Ramos (cell line): ENCODE results near the gene MYPOP.
"Not testable (repeated sequence)": the region's sequence is repeated elsewhere in the genome, so short reads cannot be mapped to it uniquely, and the experiment has no call there.

Source experiments
- in situ Hi-C: fragments of 300-500 bp; cut with MboI; formaldehyde crosslinking; loops from one replicate; pipeline ENCODE4 v1.14.3; 2022; ENCODE audit warnings: low sequenced_read_pairs; ENCODE audit not compliant: unreplicated experiment

MYPOP gene

GRCh38 chr19:45911291-45911690 is 8.9 kb upstream of the MYPOP start:
- in situ Hi-C loops: no loop called here

DNA sequence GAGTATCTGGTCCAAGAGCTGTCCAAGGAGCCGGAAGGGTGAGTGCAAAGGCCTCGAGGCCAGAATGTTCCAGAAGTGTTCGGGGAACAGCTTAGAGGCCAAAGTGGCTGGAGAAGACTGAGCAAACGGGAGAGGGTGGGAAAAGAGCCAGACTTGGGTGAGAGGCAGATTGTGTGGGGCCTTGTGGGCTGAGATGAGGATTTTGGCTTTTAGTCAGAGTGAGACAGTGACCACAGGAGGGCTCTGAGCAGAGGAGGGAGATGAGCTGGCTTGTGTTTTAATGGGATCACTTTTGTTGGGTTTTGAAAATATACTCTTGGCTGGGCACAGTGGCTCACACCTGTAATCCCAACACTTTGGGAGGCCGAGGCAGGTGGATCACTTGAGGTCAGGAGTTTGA is 6.5 kb upstream of the MYPOP start:
- in situ Hi-C loops: no loop called here

DNA sequence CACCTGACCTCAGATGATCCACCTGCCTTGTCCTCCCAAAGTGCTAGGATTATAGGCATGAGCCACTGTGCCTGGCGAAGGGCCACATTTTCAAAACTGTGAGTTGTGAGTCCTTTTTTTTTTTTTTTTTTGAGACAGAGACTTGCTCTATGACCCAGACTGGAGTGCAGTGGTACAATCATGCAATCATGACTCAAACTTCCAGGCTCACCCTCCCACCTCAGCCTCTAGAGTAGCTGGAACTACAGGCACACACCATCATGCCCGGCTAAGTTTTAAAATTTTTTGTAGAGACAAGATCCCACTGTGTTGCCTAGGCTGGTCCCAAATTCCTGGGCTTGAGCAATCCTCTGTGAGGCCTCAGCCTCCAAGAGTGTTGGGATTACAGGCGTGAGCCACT is 3.8 kb upstream of the MYPOP start:
- in situ Hi-C loops: no loop called here

- in situ Hi-C loops: no loop called here
Measured at GRCh38 chr19:45905011-45905410, 2.6 kb upstream of the MYPOP start.

- in situ Hi-C loops: no loop called here
Measured at GRCh38 chr19:45902651-45903625, 525 bp upstream of the MYPOP start.

DNA sequence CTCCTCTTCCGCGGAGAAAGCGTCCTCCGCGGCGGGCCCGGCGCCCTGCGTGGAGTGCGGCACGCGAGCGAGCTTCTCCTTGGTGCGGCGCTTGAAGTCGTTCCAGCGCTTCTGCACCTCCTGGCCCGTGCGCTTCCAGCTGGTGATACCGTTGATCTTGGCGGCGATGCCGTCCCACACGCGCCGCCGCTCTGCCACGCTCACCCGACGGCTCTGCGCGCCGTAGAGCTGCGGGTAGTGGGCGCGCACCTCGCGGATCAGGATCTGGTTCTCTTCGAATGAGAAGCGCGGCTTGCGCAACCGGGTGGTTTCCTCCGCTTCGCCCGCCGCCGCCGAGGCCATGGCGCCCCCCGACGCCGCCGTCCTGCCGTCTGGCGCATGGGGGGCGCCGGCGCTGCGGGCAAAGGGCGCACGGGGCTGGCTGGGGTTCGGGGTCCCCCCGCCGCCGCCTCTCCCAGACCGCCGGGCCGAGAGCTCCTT is 941 bp downstream of the MYPOP start:
- in situ Hi-C loops: no loop called here

DNA sequence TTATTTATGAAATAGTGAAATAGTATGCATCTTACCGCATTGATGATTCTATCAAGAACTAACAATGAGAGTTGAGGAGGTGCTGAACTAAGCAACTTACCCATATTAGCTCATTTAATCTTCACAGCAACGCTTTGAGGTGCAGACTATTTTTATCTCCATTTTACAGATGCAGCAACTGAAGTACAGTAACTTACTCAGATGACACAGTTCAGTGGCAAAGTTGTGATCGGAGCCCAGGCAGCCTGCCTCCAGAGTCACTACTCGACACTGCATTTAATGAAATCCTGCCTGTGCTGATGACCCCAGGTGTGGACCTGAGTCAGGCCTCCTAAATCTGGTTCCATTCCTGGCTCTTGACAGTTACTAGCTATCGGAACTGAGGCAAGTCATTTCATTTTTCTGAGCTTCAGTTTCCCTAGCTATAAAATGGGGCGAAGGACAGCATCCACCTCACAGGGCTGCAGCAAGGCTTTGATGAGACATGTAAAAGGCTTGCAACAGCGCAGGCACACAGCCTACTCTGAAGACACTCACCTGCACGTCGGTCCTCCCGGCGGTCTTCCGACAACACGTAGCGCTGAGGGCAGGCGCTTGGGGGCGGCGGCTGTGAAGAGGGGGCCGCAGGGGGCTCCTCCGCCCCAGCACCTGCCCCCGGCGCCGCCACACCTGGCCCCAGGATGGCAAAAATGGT is 1.5 kb downstream of the MYPOP start:
- in situ Hi-C loops: no loop called here

DNA sequence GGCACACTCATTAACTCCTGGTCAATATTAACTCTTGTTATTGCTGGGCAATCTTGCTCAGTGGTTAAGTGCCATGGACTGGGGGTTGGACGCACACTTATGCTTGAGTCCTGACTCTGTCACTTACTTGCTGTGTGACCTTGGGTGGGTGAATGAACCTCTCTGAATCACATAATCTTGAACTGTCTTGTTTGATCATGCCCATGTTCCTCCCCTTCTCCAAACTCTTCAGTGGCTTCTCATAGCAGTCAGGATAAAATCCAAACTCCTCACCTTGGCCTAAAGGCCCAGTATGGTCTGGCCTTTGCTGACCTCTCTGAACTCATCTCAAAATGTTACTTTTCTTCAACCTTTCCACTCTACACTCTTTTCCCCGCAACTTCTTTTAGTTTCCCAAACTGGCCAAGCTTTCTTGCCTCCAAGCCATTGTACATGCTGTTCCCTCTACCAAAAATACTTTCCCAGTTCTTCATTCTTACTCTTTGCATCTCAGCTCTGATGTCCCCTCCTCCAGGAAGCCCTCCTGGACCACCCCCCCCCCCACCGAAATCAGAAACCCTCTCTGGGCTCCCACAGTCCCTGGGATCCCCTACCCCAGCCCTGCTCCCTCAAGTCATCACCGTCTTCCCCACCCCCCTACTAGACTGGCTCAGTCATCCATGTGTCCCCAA is 2.4 kb downstream of the MYPOP start:
- in situ Hi-C loops: no loop called here

GRCh38 chr19:45899253-45899652 is 3.2 kb downstream of the MYPOP start:
- in situ Hi-C loops: no loop called here

- in situ Hi-C loops: no loop called here
Measured at GRCh38 chr19:45897261-45897812, 5.1 kb downstream of the MYPOP start.

DNA sequence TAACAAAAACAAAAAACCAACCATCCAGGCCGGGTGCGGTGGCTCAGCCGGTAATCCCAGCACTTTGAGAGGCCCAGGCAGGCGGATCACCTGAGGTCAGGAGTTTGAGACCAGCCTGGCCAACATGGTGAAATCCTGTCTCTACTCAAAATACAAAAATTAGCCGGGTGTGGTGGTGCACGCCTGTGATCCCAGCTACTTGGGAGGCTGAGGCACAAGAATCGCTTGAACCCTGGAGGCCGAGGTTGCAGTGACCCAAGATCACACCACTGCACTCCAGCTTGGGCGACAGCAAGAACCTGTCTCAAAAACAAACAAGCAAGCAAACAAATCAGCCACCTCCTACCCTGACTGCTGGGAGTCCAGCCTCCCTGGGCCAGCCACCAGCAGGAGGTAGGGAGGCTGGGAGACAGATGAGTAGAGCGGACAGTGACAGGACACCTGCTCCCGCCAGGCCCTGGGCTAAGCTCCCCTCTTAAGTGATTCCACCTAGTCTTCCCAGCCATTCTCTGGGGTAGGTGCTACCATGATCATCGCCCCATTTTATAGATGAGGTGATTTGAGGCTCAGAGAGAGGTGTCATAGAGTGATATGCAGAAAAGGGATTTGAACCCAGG is 6.3 kb downstream of the MYPOP start:
- in situ Hi-C loops: not testable (repeated sequence)

- in situ Hi-C loops: no loop called here
Measured at GRCh38 chr19:45895519-45895972, 6.9 kb downstream of the MYPOP start.

DNA sequence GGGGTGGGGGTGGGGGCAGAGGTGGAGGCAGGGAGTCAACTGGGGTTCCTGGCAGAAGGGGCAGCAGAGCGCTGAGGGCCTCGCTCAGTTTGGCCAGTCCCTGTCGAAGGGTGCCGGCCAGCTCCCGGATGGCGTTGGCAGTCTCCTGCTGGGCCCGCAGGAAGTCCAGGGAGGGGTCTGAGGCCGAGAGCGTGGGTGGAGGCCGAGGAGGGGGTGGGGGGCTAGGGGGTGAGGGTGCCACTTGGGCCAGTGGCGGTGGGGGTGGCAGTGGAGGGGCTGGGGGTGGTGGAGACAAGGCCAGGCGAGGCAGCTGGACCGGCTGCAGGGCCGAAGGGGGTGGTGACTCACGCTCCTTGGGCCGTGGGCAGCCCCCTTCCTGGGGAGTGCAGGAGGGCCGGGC is 11.5 kb downstream of the MYPOP start:
- in situ Hi-C loops: no loop called here

- in situ Hi-C loops: no loop called here
Measured at GRCh38 chr19:45889210-45889885, 13.1 kb downstream of the MYPOP start.

- in situ Hi-C loops: no loop called here
Measured at GRCh38 chr19:45887200-45887710, 15.2 kb downstream of the MYPOP start.

- in situ Hi-C loops: no loop called here
Measured at GRCh38 chr19:45886427-45887199, 15.8 kb downstream of the MYPOP start.

DNA sequence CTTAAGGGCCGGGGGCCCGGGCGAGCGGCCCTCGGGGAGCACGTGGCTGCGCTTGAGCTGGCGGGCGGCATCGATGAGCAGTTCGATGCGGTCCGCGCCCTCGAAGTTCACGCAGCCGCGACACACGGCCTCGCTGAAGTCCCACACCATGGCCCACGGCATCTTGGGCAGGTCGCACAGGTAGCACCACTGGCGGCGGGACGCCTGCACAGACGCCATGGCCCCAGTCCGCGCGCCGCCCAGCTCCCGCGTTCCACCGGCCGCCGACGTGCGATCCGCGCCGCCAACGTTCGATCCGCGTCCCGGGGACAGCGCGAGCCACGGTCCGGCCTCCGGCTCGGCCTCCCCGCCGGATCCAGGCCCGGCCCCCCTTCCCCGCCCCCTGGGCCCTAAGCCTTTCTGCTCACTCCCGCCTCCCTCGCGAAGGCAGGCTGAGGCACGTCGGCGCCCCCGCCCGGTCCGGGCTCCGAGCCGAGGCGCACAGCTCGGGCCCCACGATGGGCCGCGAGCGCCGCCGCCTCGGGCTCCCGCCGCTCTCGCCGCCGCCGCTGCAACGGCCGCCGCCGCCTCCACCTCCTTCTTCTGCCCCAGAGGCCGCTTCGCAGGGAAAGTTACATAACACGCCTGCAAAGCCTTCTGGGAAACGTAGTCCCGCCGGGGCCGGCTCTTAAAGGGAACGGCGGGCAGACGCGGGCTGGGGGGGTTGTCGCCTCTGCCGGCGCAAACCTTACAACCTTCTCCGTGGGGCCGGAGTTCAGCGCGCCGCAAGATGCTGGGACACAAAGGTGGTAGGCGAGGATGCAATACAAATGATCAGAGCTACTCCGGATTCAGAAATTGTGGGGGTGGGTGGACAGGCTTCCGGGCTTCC is 16.6 kb downstream of the MYPOP start, which contains the start of gene IRF2BP1:
Gene IRF2BP1 (minus strand): TSS at position 586 of the 871 bp plus-strand sequence. CDS start 367 bp downstream, at position 219.
- in situ Hi-C loops: no loop called here
